HG03565 (cell line): ENCODE data around the gene SMYD5.

Source experiments
- ATAC-seq: cut with Tn5 transposase; IDR thresholded peaks from one replicate; pipeline ENCODE4 v1.9.1; 2021; ENCODE audit warnings: mild to moderate bottlenecking, moderate library complexity; ENCODE audit not compliant: unreplicated experiment

The SMYD5 gene

GRCh38 chr2:73203055-73203681, 10.9 kb upstream of the SMYD5 start:
- ATAC-seq, result no peak

DNA sequence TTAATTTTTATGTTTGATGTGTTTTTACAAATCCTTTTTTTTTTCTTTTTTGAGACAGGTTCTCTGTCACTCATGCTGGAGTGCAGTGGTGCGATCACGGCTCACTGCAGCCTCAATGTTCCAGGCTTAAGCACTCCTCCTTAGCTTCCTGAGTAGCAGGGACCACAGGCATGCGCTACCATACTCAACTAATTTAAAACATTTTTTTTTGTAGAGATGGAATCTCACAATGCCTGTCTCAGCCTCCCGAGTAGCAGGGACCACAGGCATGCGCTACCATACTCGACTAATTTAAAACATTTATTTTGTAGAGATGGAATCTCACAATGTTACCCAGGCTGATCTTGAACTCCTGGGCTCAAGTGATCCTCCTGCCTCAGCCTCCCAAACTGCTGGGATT, 8.4 kb upstream of the SMYD5 start:
- no peak for ATAC-seq

- ATAC-seq, result no peak
Measured at GRCh38 chr2:73208258-73208657, 5.8 kb upstream of the SMYD5 start.

- no peak for ATAC-seq
Measured at GRCh38 chr2:73210019-73210418, 4.0 kb upstream of the SMYD5 start.

GRCh38 chr2:73210696-73211095, 3.3 kb upstream of the SMYD5 start:
- ATAC-seq, result no peak

DNA sequence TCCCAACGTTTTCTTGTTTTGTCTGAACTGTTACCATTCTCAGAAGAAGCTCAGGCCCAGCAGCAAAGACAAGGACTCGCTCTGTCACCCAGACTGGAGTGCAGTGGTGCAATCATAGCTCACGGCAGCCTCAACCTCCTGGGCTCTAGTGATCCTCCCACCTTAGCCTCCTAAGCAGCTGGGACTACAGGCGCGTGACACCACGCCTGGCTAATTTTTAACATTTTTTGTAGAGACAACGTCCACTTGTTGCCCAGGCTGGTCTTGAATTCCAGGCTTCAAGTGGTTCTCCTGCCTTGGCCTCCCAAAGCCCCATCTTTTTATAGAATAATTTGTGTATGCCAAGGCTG, 2.0 kb upstream of the SMYD5 start:
- ATAC-seq, result no peak

DNA sequence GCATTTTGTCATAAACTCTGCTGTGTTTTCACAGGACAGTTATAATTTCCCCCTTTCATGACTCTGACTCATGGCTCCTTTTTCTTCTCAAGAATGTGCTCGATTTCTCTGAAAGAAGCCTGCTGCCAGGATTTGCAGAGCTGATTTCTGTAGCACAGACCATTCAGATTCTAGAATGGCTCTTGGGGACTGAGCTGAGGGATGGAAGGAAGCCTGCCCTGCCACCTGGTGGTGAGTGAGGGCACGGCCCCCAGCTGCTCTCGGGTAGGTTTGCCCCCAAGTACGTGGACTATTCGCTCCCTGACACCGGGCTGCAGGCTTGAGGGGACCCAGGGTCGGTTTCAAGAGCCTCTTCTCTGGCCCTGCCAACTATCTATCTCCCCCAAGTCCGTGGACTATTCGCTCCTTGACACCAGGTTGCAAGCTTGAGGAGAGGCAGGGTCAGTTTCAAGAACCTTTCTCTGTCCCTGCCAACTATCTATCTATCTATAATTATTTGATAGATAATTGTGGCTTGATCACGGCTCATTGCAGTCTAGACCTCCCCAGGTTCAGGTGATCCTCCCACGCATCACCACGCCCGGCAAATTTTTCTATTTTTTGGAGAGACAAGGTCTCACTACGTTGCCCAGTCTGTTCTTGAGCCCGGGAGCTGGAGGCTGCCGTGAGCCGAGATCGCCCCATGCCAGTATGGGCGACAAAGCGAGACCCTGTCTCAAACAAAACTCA, 1.4 kb upstream of the SMYD5 start:
- ATAC-seq, result peak; percentile 63

- ATAC-seq, result no peak
Measured at GRCh38 chr2:73215254-73215653, 1.2 kb downstream of the SMYD5 start.

DNA sequence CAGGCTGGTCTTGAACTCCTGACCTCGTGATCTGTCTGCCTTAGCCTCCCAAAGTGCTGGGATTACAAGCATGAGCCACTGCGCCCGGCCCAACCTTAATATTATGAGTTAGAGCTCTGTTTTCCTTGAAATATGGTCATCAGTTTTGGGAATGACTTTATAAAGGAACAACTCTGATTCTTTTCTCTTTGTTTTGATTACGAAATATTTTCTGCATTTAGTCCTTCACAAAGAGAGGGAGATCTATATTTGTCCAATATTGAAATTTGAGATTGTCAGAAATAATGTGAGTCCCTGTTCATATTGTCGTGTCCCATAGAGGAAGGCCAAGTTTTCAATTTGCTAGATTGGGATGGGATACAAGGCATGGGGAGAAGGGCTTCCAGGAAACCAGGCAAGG, 3.1 kb downstream of the SMYD5 start:
- ATAC-seq, result no peak

DNA sequence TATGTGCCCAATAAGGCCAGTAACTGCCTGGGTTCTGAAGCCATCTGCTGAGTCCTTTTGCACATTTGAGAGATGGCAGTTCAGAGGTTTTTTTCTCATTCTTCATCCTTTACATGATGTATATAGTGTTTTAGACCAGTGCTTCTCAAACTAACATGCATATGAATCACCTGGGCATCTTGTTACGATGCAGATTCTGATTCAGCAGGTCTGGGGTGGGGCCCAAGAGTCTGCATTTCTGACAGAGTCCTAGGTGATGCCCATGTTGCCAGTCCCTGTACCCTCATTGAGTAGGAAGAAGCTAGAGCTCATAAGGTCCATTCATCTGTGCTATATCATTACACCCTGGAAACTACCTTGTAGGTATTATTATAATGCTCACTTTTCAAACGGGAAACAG, 3.8 kb downstream of the SMYD5 start:
- ATAC-seq, result no peak

DNA sequence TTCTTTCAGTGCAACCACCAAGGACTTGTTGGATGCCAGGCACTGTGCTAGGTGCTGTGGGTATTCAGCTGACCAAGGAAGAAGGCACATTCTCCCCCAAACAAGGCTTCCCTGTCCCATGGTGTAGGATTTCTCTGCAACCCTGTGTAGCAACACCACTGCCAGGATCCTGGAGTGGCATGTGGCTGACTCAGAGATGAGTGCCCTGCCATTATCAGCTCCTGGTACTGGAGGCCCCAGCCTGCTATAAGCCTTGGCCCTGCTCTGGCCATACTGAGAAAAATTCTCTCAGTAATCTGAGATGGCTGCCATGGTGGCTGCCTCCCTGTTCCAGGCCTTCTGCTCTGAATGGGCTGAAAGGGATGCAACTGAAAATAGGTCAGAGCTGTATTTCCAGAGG, 4.3 kb downstream of the SMYD5 start:
- ATAC-seq, result no peak

GRCh38 chr2:73223821-73224220, 9.8 kb downstream of the SMYD5 start:
- no peak for ATAC-seq

DNA sequence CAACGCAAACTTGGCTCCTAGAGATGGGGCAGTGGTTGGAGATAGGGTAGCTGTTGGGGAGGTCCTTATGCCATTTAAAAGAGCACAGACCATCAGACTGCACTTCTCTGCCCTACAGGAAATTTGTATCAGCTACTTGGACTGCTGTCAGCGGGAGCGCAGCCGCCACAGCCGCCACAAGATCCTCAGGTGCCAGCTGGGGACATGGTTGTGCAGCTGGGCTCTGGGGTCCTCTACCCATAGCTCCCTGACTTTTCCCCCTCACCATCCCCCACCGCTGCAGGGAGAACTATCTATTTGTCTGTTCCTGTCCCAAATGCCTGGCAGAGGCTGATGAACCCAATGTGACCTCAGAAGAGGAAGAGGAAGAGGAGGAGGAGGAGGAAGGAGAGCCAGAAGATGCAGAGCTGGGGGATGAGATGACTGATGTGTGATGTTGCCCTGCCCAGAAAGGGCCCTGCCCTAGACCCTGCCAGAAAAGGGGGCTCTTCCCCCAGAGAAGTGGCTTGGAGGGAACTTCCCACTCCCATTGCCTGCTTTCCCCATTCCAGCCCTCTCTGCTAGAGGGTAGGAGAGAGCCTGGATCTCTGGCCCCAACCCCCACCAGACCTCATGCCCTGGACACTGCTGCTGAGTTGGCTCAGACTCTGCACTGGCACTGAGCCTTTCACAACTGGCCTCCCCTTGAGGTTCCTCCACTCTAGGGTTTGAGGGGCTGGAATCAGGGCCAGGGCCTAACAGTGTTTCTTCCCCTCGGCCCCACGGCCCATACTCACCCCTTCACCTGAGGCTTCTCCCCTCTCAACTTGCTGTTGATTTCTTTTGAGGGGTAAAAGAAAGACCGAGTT, 11.7 kb downstream of the SMYD5 start:
- ATAC-seq, result no peak

DNA sequence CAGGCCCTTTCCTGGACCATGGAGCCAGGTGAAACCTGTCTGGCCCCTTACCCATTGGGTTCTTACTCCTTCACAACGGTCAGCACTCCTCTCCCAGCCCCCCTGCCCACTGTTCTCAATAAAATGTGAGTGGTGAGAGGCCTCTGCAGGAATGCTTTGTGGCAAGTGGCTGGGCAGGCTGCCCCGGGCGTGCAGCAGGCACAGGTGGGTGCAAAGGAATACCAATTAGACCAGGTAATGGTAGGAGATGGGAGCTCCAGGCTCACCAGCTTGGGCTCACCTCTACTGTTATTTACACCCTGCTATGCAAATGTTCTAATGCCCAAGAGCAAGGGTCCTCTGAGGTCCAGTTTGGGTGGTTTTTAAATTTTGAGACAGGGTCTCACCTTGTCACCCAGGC, 13.0 kb downstream of the SMYD5 start:
- ATAC-seq, result no peak

GRCh38 chr2:73228631-73229030, 14.6 kb downstream of the SMYD5 start:
- no peak for ATAC-seq

- ATAC-seq, result peak; percentile 1
Measured at GRCh38 chr2:73232403-73233153, 18.5 kb downstream of the SMYD5 start.

- ATAC-seq, result peak; percentile 90
Measured at GRCh38 chr2:73233154-73233931, 19.3 kb downstream of the SMYD5 start, which contains the start of gene PRADC1. TSS of gene PRADC1 (minus strand) at chr2:73233239. CDS start at chr2:73233160, 79 bp downstream.

- peak; percentile 44 for ATAC-seq
Measured at GRCh38 chr2:73233932-73234832, 20.1 kb downstream of the SMYD5 start, which contains the start of gene CCT7. TSS of gene CCT7 (plus strand) at chr2:73234308. CDS start at chr2:73234379, 71 bp downstream.

DNA sequence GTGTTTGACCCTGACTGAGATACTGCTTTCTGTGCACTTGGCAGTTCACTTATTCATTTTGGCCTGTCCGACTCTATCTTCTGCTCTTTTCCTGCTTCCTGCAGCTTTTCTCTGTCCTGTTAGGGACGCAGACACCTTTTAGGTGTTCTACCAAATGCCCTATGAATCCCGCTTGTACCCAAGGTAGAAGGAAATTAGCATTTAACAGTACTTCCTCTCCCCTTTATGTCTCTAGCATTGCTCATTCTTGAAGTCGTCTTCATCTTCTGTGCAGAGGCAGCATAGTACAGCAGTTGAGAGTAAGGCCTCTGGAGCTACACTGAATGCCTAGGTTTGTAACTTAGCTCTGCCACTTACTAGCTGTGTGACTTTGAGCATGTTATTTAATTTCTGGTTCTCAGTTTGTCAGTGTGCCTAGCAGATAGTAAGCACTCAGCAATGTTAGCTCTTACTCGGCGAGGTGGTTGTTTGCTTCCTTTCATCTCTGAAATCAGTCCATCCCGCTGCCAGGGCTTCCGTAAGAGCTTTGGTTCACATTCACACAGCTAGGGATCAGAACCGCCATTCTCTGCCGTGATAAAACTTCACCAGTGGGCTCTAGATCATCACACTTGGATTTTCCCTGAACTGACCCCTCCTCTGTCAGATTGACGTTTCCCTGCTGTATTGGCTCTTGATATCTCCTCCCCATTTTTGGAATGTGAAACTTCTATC, 21.4 kb downstream of the SMYD5 start:
- ATAC-seq, result no peak
